Gastroesophageal sphincter (tissue), 4 donors: ENCODE measurements around the gene TMEM184A. TPM values are rescaled to one million over a fixed set of nuclear protein-coding genes. Genes with fewer than 3 reads are reported as not detected.

ENCODE experiments used
- ATAC-seq: fragments of 150-250 bp; one replicate; pipeline ENCODE4 v1.9.1; 2016; ENCODE audit warnings: mild to moderate bottlenecking, moderate library complexity
- H3K27ac ChIP-seq, 4 donors: fragments of 200-600 bp; sonication (generic) in 3 of 4; 1 replicate in 3 of 4; 2 replicates in 1 of 4; pipeline ENCODE4 v1.5.1; 2016 to 2019
- H3K27me3 ChIP-seq: fragments of 200-600 bp; sonication (generic); one replicate; pipeline ENCODE4 v1.5.1; 2019
- H3K36me3 ChIP-seq, 2 donors: fragments of 200-600 bp; sonication (generic); one replicate each; pipeline ENCODE4 v1.5.1; 2019; ENCODE audit warnings: control low read depth in 1 of 2
- H3K4me1 ChIP-seq, 3 donors: fragments of 200-600 bp; sonication (generic); 1 replicate in 2 of 3; 2 replicates in 1 of 3; pipeline ENCODE4 v1.5.1; 2016 to 2019; ENCODE audit warnings: control low read depth in 2 of 3
- H3K4me3 ChIP-seq, 2 donors: fragments of 200-600 bp; sonication (generic); one replicate each; pipeline ENCODE4 v1.5.1; 2019; ENCODE audit warnings: mild to moderate bottlenecking in 1 of 2, moderate library complexity in 1 of 2
- H3K9me3 ChIP-seq, 3 donors: fragments of 200-600 bp; sonication (generic); one replicate each; pipeline ENCODE4 v1.5.1; 2017 to 2019; ENCODE audit warnings: control low read depth in 2 of 3
- EP300 ChIP-seq: sonication (generic); formaldehyde crosslinking; IDR thresholded peaks from one replicate; pipeline ENCODE4 v1.6.1; 2017; ENCODE audit warnings: antibody characterized with exemption, mild to moderate bottlenecking
- POLR2A ChIP-seq, 2 donors: fragments of 450-650 bp; IDR thresholded peaks; one replicate each; pipeline ENCODE4 v1.6.1; 2017; ENCODE audit warnings: antibody characterized with exemption in 2 of 2, mild to moderate bottlenecking in 2 of 2, moderate library complexity in 1 of 2
- POLR2AphosphoS5 ChIP-seq: sonication (generic); formaldehyde crosslinking; IDR thresholded peaks from one replicate; pipeline ENCODE4 v1.6.1; 2017; ENCODE audit warnings: antibody characterized with exemption
- WGBS, 2 donors: methylation state at CpG; one replicate each; pipeline ENCODE4 v1.1.5; 2018; ENCODE audit warnings: low coverage in 1 of 2; 5-methylcytosine and 5-hydroxymethylcytosine counted together
- total RNA-seq, 4 donors: library from RNA; depleted of rRNA; stranded (reverse); fragments of >200 nt; gene quantifications; one replicate each; pipeline ENCODE4 v1.1.0, GENCODE V29; 2016
- TF ChIP-seq, protein P1 (sequence below), 4 experiments: fragments of 200-600 bp in 2 of 4; fragments of 450-650 bp in 2 of 4; sonication (generic) in 1 of 4; IDR thresholded peaks; one replicate each; pipeline ENCODE4 v1.5.1; 2017 to 2019; ENCODE audit warnings: antibody characterized with exemption in 4 of 4, mild to moderate bottlenecking in 2 of 4, moderate library complexity in 2 of 4

TMEM184A gene
- total RNA-seq, 4 donors from 2014 or later: 0.15 to 1.5 (median 0.31) TPM; not detected in 1

DNA sequence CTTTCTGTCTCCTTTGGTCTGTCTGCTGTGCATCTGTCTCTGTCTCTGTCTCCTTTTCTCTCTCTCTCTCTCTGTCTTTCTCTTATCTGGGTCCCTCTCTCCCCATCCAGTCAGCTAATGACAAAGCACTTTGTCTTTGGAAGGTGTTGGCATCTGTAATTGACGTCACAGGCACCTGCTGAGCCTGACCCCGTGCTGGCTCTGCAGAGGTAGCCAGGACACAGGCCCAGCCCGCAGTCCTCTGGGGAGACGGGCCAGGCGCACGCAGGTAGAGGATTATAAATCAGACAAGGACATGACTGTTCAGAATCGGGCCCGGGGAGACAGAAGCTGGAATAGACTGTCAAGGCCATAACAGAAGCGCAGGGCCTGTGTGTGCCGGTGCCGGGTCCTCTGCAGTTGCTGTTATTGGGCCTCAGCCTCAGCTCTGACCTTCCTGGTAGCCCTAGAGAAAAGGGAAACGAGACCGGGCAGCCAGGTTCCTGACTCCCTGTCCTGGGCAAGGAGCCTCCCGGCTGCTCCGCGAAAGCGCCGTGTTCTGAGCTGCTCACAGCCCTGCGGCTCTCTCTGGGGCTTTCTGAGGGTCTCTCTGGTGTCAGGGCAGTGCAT is 24.5 kb upstream of the TMEM184A start:
- no peaks in the 10 kb centered on the region for H3K27me3 ChIP-seq
- TF ChIP-seq POLR2AphosphoS5: no peak
- TF ChIP-seq POLR2A (IDR thresholded peaks at IDR 0.05): no peak
- TF ChIP-seq, protein P1, sequence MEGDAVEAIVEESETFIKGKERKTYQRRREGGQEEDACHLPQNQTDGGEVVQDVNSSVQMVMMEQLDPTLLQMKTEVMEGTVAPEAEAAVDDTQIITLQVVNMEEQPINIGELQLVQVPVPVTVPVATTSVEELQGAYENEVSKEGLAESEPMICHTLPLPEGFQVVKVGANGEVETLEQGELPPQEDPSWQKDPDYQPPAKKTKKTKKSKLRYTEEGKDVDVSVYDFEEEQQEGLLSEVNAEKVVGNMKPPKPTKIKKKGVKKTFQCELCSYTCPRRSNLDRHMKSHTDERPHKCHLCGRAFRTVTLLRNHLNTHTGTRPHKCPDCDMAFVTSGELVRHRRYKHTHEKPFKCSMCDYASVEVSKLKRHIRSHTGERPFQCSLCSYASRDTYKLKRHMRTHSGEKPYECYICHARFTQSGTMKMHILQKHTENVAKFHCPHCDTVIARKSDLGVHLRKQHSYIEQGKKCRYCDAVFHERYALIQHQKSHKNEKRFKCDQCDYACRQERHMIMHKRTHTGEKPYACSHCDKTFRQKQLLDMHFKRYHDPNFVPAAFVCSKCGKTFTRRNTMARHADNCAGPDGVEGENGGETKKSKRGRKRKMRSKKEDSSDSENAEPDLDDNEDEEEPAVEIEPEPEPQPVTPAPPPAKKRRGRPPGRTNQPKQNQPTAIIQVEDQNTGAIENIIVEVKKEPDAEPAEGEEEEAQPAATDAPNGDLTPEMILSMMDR (IDR thresholded peaks at IDR 0.05): no peak
- TF ChIP-seq EP300: no peak
- H3K9me3 ChIP-seq: no peaks in the 10 kb centered on the region
- ATAC-seq: no peak
- no CpG with 5 or more reads among the region's 19 CpGs for WGBS, 2 donors
- H3K27ac ChIP-seq: no peak overlapping the region
- H3K36me3 ChIP-seq: no peaks in the 10 kb centered on the region
- H3K4me3 ChIP-seq: no peak overlapping the region
- peaks cover 0 to 8% (median 4%) of the 10 kb centered on the region in 3 donors for H3K4me1 ChIP-seq

DNA sequence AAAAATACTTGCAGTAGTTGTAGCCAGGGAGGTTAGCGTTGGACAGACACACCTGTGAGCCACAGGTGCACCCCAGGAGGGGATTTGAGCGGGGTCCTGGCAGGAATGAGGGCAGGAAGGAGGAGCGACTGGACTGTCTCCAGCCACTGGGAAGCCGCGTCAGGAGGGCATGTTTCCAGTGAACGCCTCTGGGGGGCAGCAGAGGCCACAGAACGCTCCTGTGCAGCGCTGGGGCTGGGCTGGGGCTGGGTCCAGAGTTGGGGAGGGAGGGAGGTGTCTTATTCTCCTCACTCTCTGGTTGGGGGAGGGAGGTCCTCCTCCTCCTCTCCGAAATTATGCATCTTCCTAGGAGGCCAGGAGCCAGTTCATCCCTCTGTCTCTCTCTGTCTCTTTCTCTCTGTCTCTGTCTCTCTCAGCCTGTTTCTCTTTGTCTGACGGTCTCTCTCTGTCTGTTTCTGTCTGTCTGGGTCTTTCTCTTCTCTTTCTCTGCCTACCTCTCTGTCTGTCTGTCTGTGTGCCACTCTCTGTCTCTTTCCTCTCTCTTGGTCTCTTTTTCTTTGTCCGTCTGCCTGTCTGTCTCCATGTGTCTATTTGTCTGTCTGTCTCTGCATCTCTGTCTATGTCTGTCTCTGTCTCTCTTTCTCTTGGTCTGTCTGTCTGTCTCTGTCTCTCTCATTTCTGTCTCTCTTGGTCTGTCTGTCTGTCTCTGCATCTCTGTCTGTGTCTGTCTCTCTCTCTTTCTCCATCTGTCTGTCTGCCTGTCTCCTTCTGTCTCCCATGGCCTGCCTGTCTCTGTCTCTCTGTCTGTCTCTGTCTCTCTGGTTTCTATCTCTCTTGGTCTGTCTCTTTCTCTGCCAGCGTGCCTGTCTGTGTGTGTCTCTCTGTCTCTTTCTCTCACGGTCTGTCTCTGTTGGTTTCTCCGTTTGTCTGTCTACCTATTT is 23.7 kb upstream of the TMEM184A start:
- Histone ChIP-seq H3K27me3 (no peaks in the 10 kb centered on the region), H3K27ac (no peak overlapping the region), H3K4me1 (peaks cover 0 to 8% (median 4%) of the 10 kb centered on the region in 3 donors), H3K9me3 (no peaks in the 10 kb centered on the region), H3K4me3 (no peak overlapping the region), H3K36me3 (no peaks in the 10 kb centered on the region)
- 22 to 25% methylated on average over 13 of the region's 14 CpGs for WGBS, 2 donors
- TF ChIP-seq, protein P1 (IDR thresholded peaks at IDR 0.05): peak in 3 of 4 experiments; percentile 61 to 90 (median 62)
- TF ChIP-seq EP300: no peak
- peak; percentile 88 for ATAC-seq

DNA sequence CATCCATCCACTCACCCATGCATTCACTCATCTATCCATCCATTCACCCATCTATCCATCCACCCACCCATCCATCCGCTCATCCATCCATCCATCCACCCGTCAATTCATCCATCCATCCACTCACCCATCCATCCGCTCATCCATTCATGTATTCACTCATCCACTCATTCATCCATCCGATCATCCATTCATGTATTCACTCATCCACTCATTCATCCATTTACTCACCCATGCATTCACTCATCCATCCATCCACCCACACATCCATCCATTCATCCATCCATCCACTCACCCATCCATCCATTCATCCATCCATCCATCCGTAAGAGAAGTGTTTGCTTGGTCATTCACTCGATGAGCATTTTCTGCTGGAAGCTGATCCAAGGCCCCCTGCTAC is 22.5 kb upstream of the TMEM184A start:
- Histone ChIP-seq H3K27me3 (no peaks in the 10 kb centered on the region), H3K36me3 (no peaks in the 10 kb centered on the region), H3K27ac (no peak overlapping the region), H3K4me3 (no peak overlapping the region), H3K4me1 (peaks cover 0 to 8% (median 4%) of the 10 kb centered on the region in 3 donors), H3K9me3 (no peaks in the 10 kb centered on the region)
- TF ChIP-seq POLR2AphosphoS5 (no peak), POLR2A (IDR thresholded peaks at IDR 0.05) (no peak), EP300 (no peak)
- TF ChIP-seq, protein P1 (IDR thresholded peaks at IDR 0.05): no peak
- 89 to 96% methylated on average over 6 of the region's 6 CpGs for WGBS, 2 donors
- ATAC-seq: no peak

DNA sequence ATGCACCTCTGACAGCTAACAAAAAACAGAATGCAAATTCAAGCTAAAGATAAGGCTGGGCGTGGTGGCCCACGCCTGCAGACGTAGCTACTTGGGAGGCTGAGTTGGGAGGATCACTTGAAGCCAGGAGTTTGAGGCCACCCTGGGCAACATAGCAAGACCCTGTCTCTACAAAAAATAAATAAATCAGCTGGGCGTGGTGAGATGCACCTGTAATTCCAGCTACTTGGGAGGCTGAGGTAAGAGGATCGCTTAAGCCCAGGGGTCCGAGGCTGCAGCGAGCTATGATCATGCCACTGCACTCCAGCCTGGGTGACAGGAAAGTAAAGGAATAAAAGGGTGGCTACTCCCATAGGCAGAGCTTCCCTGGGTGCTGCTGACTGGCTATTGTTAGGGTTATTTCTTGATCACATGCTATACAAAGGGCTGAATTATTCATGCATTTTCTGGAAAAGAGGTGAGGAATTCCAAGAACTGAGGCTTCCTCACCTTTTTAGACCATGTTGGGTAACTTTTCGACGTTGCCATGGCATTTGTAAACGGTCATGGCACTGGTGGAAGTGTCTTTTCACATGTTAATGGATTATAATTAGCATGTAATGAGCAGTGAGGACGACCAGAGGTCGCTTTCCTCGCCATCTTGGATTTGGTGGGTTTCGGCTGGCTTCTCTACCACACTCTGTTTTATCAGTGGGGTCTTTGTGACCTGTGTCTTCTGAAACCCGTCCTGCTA is 20.7 kb upstream of the TMEM184A start:
- no peaks in the 10 kb centered on the region for H3K9me3 ChIP-seq
- TF ChIP-seq EP300 (no peak), POLR2A (IDR thresholded peaks at IDR 0.05) (no peak), POLR2AphosphoS5 (no peak)
- TF ChIP-seq, protein P1 (IDR thresholded peaks at IDR 0.05): no peak
- no peaks in the 10 kb centered on the region for H3K36me3 ChIP-seq
- H3K27ac ChIP-seq: no peak overlapping the region
- peaks cover 0 to 14% (median 6%) of the 10 kb centered on the region in 3 donors for H3K4me1 ChIP-seq
- H3K4me3 ChIP-seq: no peak overlapping the region
- 55 to 58% methylated on average over 7 to 14 of the region's 15 CpGs for WGBS, 2 donors
- ATAC-seq: no peak
- no peaks in the 10 kb centered on the region for H3K27me3 ChIP-seq
